ENCODE measurements around the gene CETP. TPM values are rescaled to one million over a fixed set of nuclear protein-coding genes. Genes with fewer than 3 reads are reported as not detected.
A peak's percentile ranks its signal among the peaks of the same experiment; 100 is the strongest.
"Not testable (repeated sequence)": the region's sequence is repeated elsewhere in the genome, so short reads cannot be mapped to it uniquely, and the experiment has no call there.

The CETP gene
- total RNA-seq, 3 donors from 2014 or later (not counting 1 experiment from before 2014, with no cell fraction given) = 0.14 TPM; not detected in 2

GRCh38 chr16:56990407-56991286 is 28.9 kb downstream of the CETP start:
- H3K4me1 ChIP-seq (ENCODE audit: control insufficient read depth, insufficient read depth, low read length) = peaks cover 79% of the 10 kb centered on the region
- intact Hi-C loops (cut with micrococcal nuclease) = no loop called here
- Mint-ChIP-seq H3K36me3 (peaks cover 8% of the 10 kb centered on the region), H3K27ac (peak overlapping the region; percentile 91 to 99), H3K9me3 (no peaks in the 10 kb centered on the region), H3K27me3 (ENCODE audit: low read depth in 2 of 2) (no peaks in the 10 kb centered on the region), H3K4me3 (peak overlapping the region; percentile 89), H3K4me1 (peaks cover 67 to 69% of the 10 kb centered on the region in 2 donors)
- no peak for TF ChIP-seq CTCF (IDR thresholded peaks at IDR 0.05)
- H3K4me3 ChIP-seq (ENCODE audit: low read length) = peak overlapping the region; percentile 89
- peaks cover 8% of the 10 kb centered on the region for H3K36me3 ChIP-seq (ENCODE audit: control insufficient read depth, insufficient read depth, low read length)
- no peak for ATAC-seq
- WGBS (ENCODE audit: insufficient coverage) = 42% methylated on average over 16 of the region's 16 CpGs
- no peaks in the 10 kb centered on the region for H3K27me3 ChIP-seq (ENCODE audit: control insufficient read depth, insufficient read depth, low read length)
- H3K9me3 ChIP-seq (ENCODE audit: control insufficient read depth, insufficient read depth, low read length) = no peaks in the 10 kb centered on the region
- H3K27ac ChIP-seq (ENCODE audit: low read length) = peak overlapping the region; percentile 79
- DNase-seq = no peak

- H3K27me3 Mint-ChIP-seq (ENCODE audit: low read depth in 2 of 2); H3K4me3 Mint-ChIP-seq; H3K27ac ChIP-seq (ENCODE audit: low read length); DNase-seq; H3K9me3 Mint-ChIP-seq; H3K9me3 ChIP-seq (ENCODE audit: control insufficient read depth, insufficient read depth, low read length); H3K36me3 ChIP-seq (ENCODE audit: control insufficient read depth, insufficient read depth, low read length); H3K27me3 ChIP-seq (ENCODE audit: control insufficient read depth, insufficient read depth, low read length); ATAC-seq; H3K36me3 Mint-ChIP-seq; intact Hi-C loops (cut with micrococcal nuclease): not testable (repeated sequence)
- Mint-ChIP-seq H3K27ac (peak overlapping the region in 1 of 2 donors; percentile 92), H3K4me1 (peaks cover 76 to 83% of the 10 kb centered on the region in 2 donors)
- peak overlapping the region; percentile 13 for H3K4me3 ChIP-seq (ENCODE audit: low read length)
- WGBS (ENCODE audit: insufficient coverage) = 29% methylated on average over 1 of the region's 1 CpG
- H3K4me1 ChIP-seq (ENCODE audit: control insufficient read depth, insufficient read depth, low read length) = peaks cover 76% of the 10 kb centered on the region
Observed at GRCh38 chr16:56992431-56992830, 30.7 kb downstream of the CETP start.

- H3K4me1 ChIP-seq (ENCODE audit: control insufficient read depth, insufficient read depth, low read length) = peaks cover 76% of the 10 kb centered on the region
- no peaks in the 10 kb centered on the region for H3K27me3 ChIP-seq (ENCODE audit: control insufficient read depth, insufficient read depth, low read length)
- H3K36me3 Mint-ChIP-seq = peaks cover 8% of the 10 kb centered on the region
- WGBS (ENCODE audit: insufficient coverage) = 58% methylated on average over 2 of the region's 2 CpGs
- no peaks in the 10 kb centered on the region for H3K9me3 Mint-ChIP-seq
- H3K27me3 Mint-ChIP-seq (ENCODE audit: low read depth in 2 of 2) = no peaks in the 10 kb centered on the region
- peak overlapping the region; percentile 82 to 92 for H3K27ac Mint-ChIP-seq
- intact Hi-C loops (cut with micrococcal nuclease) = no loop called here
- no peak for DNase-seq
- no peak for ATAC-seq
- no peaks in the 10 kb centered on the region for H3K9me3 ChIP-seq (ENCODE audit: control insufficient read depth, insufficient read depth, low read length)
- peaks cover 68 to 82% of the 10 kb centered on the region in 2 donors for H3K4me1 Mint-ChIP-seq
- no peak overlapping the region for H3K4me3 ChIP-seq (ENCODE audit: low read length)
- H3K27ac ChIP-seq (ENCODE audit: low read length) = no peak overlapping the region
- H3K36me3 ChIP-seq (ENCODE audit: control insufficient read depth, insufficient read depth, low read length) = peaks cover 9% of the 10 kb centered on the region
- no peak for TF ChIP-seq CTCF (IDR thresholded peaks at IDR 0.05)
- peak overlapping the region; percentile 77 for H3K4me3 Mint-ChIP-seq
Observed at GRCh38 chr16:56993204-56993603, 31.5 kb downstream of the CETP start.

- no peaks in the 10 kb centered on the region for H3K9me3 Mint-ChIP-seq
- H3K36me3 ChIP-seq (ENCODE audit: control insufficient read depth, insufficient read depth, low read length) = peaks cover 14% of the 10 kb centered on the region
- H3K4me3 ChIP-seq (ENCODE audit: low read length) = no peak overlapping the region
- H3K4me1 ChIP-seq (ENCODE audit: control insufficient read depth, insufficient read depth, low read length) = peaks cover 75% of the 10 kb centered on the region
- TF ChIP-seq CTCF (IDR thresholded peaks at IDR 0.05) = no peak
- peak overlapping the region; percentile 82 to 92 for H3K27ac Mint-ChIP-seq
- no peaks in the 10 kb centered on the region for H3K27me3 Mint-ChIP-seq (ENCODE audit: low read depth in 2 of 2)
- peak in 1 of 2 donors; percentile 50 for DNase-seq
- intact Hi-C loops (cut with micrococcal nuclease) = no loop called here
- no peak for ATAC-seq
- H3K36me3 Mint-ChIP-seq = peaks cover 8% of the 10 kb centered on the region
- no peaks in the 10 kb centered on the region for H3K9me3 ChIP-seq (ENCODE audit: control insufficient read depth, insufficient read depth, low read length)
- peak overlapping the region; percentile 25 for H3K27ac ChIP-seq (ENCODE audit: low read length)
- no peaks in the 10 kb centered on the region for H3K27me3 ChIP-seq (ENCODE audit: control insufficient read depth, insufficient read depth, low read length)
- WGBS (ENCODE audit: insufficient coverage) = 69% methylated on average over 5 of the region's 5 CpGs
- H3K4me3 Mint-ChIP-seq = peak overlapping the region; percentile 45
- peaks cover 69 to 82% of the 10 kb centered on the region in 2 donors for H3K4me1 Mint-ChIP-seq
Observed at GRCh38 chr16:56994311-56994710, 32.6 kb downstream of the CETP start.
